Measurements from ENCODE around the gene STXBP6. TPM values are rescaled to one million over a fixed set of nuclear protein-coding genes. Genes with fewer than 3 reads are reported as not detected.

The STXBP6 gene
- total RNA-seq, 1 experiment from 2014 or later: 32.2 TPM

DNA sequence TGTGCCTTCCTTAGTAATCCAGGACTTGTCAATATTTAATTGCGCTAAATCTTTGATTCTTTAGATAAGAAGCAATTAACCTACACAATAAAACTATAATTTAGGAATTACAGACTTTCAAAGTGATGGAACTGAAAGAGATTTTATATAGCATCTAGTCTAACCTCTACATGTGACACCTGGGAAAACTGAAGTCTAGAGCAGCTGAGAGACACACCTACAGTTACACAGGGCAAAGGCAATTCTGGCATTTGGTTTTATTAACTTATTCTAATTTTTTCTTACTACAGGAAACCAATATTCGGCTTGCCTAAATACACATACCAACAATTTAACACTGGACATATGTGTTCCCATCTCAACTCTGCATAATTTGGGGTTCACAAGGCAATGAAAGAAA, 196.5 kb downstream of the STXBP6 start:
- ChIA-PET POLR2A (no interaction called here), CTCF (no interaction called here)
- intact Hi-C loops (cut with micrococcal nuclease; ENCODE audit: unreplicated experiment): no loop called here
- Histone ChIP-seq H3K9me3 (no peaks in the 10 kb centered on the region), H3K36me3 (ENCODE audit: control insufficient read depth, insufficient read depth, low read length) (no peaks in the 10 kb centered on the region), H3K27me3 (replicated peaks; ENCODE audit: control insufficient read depth, insufficient read depth, low read length) (no peaks in the 10 kb centered on the region), H3K4me3 (ENCODE audit: low read depth, low read length) (no peak overlapping the region), H3K4me1 (peaks cover 16% of the 10 kb centered on the region)
- Mint-ChIP-seq H3K27ac (ENCODE audit: unreplicated experiment) (no peak overlapping the region), H3K27me3 (ENCODE audit: insufficient read depth, unreplicated experiment) (no peaks in the 10 kb centered on the region), H3K4me1 (ENCODE audit: low read depth, unreplicated experiment) (peaks cover 7% of the 10 kb centered on the region), H3K36me3 (ENCODE audit: insufficient read depth, unreplicated experiment) (peaks cover 10% of the 10 kb centered on the region), H3K4me3 (ENCODE audit: unreplicated experiment) (no peak overlapping the region), H3K9me3 (ENCODE audit: unreplicated experiment) (no peaks in the 10 kb centered on the region)
- DNase-seq: no peak
- TF ChIP-seq CTCF (IDR thresholded peaks at IDR 0.05; ENCODE audit: insufficient read depth in 1 of 2, low read depth in 1 of 2, low read length in 1 of 2, severe bottlenecking in 1 of 2, unreplicated experiment in 1 of 2): no peak
- no TSS peak for BruUV-seq (replicated peaks)

DNA sequence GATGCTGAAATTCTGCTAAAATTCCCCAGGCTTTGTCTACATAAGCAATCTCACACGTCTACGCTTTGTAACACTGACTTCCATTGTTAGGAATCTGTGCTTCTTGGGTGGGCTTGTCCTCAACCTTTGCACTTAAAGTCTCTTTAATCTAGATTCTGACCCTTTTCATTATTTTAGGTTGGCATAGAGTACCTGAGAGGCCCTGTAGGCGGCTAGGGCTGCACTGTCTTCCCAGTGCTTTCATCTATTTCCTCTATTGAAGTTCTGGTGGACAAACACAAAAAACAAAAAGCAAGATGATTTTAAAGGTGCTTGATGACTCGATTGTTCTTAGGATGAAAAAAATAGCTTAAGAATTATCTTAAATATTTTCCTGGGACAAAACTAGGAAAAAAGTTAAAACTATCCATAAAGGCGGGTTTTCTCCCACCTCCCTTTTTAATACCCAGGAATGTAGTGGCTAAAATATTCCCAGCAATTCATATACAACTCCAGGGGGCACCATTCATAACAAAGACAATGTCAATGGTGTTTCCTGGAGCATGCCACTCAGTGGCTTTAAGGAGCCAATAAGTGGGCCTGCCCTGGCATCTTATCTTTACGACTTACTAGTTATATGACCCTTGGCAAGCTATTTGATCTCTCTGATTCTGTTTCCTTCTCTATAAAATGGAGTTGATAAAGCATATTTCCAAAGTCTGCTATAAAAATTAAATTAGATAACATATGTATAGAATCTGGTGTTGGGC, 197.5 kb downstream of the STXBP6 start:
- Histone ChIP-seq H3K4me3 (ENCODE audit: low read depth, low read length) (no peak overlapping the region), H3K4me1 (peaks cover 15% of the 10 kb centered on the region), H3K36me3 (ENCODE audit: control insufficient read depth, insufficient read depth, low read length) (no peaks in the 10 kb centered on the region), H3K9me3 (no peaks in the 10 kb centered on the region), H3K27me3 (replicated peaks; ENCODE audit: control insufficient read depth, insufficient read depth, low read length) (no peaks in the 10 kb centered on the region)
- peaks cover 10% of the 10 kb centered on the region for H3K36me3 Mint-ChIP-seq (ENCODE audit: insufficient read depth, unreplicated experiment)
- no peaks in the 10 kb centered on the region for H3K9me3 Mint-ChIP-seq (ENCODE audit: unreplicated experiment)
- no peaks in the 10 kb centered on the region for H3K27me3 Mint-ChIP-seq (ENCODE audit: insufficient read depth, unreplicated experiment)
- CTCF ChIA-PET: interaction anchor here (1.0 kb wide), 1 partner anchor 46 kb away, joined by 3 read pairs; no protein-coding TSS in a partner anchor
- intact Hi-C loops (cut with micrococcal nuclease; ENCODE audit: unreplicated experiment): no loop called here
- no peak for TF ChIP-seq CTCF (IDR thresholded peaks at IDR 0.05; ENCODE audit: insufficient read depth in 1 of 2, low read depth in 1 of 2, low read length in 1 of 2, severe bottlenecking in 1 of 2, unreplicated experiment in 1 of 2)
- H3K4me1 Mint-ChIP-seq (ENCODE audit: low read depth, unreplicated experiment): no peaks in the 10 kb centered on the region
- BruUV-seq (replicated peaks): no TSS peak
- H3K27ac Mint-ChIP-seq (ENCODE audit: unreplicated experiment): no peak overlapping the region
- DNase-seq: no peak
- H3K4me3 Mint-ChIP-seq (ENCODE audit: unreplicated experiment): no peak overlapping the region
- POLR2A ChIA-PET: no interaction called here

GRCh38 chr14:24851837-24852236, 198.1 kb downstream of the STXBP6 start:
- Mint-ChIP-seq H3K27me3 (ENCODE audit: insufficient read depth, unreplicated experiment) (no peaks in the 10 kb centered on the region), H3K9me3 (ENCODE audit: unreplicated experiment) (no peaks in the 10 kb centered on the region), H3K27ac (ENCODE audit: unreplicated experiment) (no peak overlapping the region), H3K36me3 (ENCODE audit: insufficient read depth, unreplicated experiment) (peaks cover 10% of the 10 kb centered on the region), H3K4me1 (ENCODE audit: low read depth, unreplicated experiment) (no peaks in the 10 kb centered on the region), H3K4me3 (ENCODE audit: unreplicated experiment) (no peak overlapping the region)
- H3K4me1 ChIP-seq: peaks cover 15% of the 10 kb centered on the region
- CTCF ChIA-PET: interaction anchor here (1.0 kb wide), 1 partner anchor 46 kb away, joined by 3 read pairs; no protein-coding TSS in a partner anchor
- H3K4me3 ChIP-seq (ENCODE audit: low read depth, low read length): no peak overlapping the region
- intact Hi-C loops (cut with micrococcal nuclease; ENCODE audit: unreplicated experiment): no loop called here
- H3K27me3 ChIP-seq (replicated peaks; ENCODE audit: control insufficient read depth, insufficient read depth, low read length): no peaks in the 10 kb centered on the region
- TF ChIP-seq CTCF (IDR thresholded peaks at IDR 0.05; ENCODE audit: insufficient read depth in 1 of 2, low read depth in 1 of 2, low read length in 1 of 2, severe bottlenecking in 1 of 2, unreplicated experiment in 1 of 2): no peak
- no peaks in the 10 kb centered on the region for H3K9me3 ChIP-seq
- BruUV-seq (replicated peaks): no TSS peak
- POLR2A ChIA-PET: no interaction called here
- no peaks in the 10 kb centered on the region for H3K36me3 ChIP-seq (ENCODE audit: control insufficient read depth, insufficient read depth, low read length)
- DNase-seq: no peak

All from Caco-2 (cell line).